HG02759 (cell line): ENCODE results near the gene TUSC2.

Source experiments
- ATAC-seq: cut with Tn5 transposase; IDR thresholded peaks from one replicate; pipeline ENCODE4 v1.9.1; 2021; ENCODE audit warnings: mild to moderate bottlenecking, moderate library complexity; ENCODE audit not compliant: unreplicated experiment

Gene TUSC2

DNA sequence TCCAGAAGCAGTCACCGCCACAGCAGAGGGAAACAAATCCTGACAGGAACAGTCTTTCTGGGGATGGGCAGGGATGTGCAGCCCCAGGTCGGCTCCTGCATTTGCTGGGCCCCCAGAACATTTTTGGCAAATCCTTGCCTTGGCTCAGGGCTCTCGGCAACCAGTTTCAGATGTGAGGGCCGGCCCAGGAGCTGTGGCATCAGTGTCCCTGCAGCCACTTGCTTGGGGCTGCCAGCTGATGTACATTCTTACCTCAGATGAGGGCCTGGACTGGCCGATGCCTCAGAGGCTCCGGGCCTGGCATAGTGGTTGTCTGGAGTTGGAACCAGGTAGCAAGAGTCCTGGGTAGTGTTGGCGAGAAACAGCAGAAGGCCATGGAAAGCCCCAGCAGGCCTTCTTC, 26.8 kb upstream of the TUSC2 start:
- no peak for ATAC-seq

DNA sequence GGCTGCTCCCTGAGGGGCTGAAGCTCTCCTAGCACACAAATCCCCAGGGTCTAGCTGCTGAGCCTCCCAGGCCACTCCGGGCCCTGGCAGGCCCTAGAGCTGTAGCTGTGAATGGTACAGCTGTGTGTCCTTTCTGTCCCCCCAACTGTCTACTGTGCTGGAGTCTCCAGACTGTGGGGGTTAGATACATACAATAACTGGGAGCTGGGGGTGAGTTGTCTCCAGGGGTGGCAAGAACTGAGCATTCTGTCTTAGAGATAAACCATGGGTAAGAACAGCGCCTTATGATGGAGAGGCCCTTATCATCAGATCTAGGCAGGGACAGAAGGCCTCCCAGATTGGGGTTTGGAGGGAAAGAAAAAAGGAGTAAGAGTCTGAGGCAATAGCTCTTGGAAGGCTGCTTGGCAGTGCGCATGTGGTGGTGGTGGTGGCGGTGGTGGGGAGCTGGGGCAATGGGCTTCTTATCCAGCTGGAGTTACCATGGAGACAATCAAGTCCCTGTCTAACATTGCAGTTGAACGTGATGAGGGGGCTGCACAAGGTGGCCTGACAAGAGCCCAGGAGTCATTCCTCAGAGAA, 26.3 kb upstream of the TUSC2 start:
- ATAC-seq: no peak

DNA sequence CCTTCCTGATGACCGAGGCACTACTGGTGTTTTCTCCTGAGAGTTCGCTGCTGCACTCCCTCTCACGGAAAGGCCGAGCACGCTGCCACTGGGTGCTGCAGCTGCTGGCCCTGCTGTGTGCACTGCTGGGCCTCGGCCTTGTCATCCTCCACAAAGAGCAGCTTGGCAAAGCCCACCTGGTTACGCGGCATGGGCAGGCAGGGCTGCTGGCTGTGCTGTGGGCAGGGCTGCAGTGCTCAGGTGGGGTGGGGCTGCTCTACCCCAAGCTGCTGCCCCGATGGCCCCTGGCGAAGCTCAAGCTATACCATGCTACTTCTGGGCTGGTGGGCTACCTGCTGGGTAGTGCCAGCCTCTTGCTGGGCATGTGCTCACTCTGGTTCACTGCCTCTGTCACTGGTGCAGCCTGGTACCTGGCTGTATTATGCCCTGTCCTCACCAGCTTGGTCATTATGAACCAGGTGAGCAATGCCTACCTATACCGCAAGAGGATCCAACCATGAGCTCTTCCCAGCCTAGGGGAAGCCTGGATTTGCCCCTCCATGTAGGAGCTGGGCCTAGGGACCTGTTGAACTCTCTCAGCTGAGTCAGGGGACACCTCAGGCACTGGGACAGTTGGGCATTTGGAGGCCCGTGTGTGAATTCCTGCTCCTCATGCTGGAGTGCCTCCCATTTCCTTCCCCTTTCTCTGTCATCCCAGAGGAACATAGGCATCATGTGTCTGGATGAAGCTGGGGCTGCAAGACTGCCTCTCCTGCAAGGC, 25.4 kb upstream of the TUSC2 start:
- no peak for ATAC-seq

- ATAC-seq: no peak
Observed at GRCh38 chr3:50352781-50353180, 24.8 kb upstream of the TUSC2 start.

- ATAC-seq: peak; percentile 1
Observed at GRCh38 chr3:50351323-50351697, 23.3 kb upstream of the TUSC2 start.

GRCh38 chr3:50350527-50351322, 22.7 kb upstream of the TUSC2 start, which contains the start of the genes CYB561D2 and NPRL2:
CYB561D2 (plus strand) TSS chr3:50350862; CDS start chr3:50351434, 572 bp downstream.
NPRL2 (minus strand) TSS chr3:50350775; CDS start chr3:50350652, 123 bp downstream.
- peak; percentile 88 for ATAC-seq

DNA sequence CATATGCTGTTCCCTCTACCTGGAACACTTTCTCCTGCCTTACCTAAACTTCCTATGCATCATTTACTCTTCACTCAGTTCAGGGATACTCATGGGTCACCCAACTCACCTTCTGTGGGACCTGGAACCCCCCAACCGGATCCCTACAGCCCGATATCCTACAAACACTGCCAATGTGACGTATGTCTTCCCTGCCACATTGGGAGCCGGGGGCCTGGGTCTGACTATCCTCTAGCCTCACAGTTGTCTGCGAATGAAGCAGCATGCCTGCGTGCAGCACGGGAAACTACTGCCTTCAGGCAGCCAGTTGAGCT, 22.1 kb upstream of the TUSC2 start:
- no peak for ATAC-seq

DNA sequence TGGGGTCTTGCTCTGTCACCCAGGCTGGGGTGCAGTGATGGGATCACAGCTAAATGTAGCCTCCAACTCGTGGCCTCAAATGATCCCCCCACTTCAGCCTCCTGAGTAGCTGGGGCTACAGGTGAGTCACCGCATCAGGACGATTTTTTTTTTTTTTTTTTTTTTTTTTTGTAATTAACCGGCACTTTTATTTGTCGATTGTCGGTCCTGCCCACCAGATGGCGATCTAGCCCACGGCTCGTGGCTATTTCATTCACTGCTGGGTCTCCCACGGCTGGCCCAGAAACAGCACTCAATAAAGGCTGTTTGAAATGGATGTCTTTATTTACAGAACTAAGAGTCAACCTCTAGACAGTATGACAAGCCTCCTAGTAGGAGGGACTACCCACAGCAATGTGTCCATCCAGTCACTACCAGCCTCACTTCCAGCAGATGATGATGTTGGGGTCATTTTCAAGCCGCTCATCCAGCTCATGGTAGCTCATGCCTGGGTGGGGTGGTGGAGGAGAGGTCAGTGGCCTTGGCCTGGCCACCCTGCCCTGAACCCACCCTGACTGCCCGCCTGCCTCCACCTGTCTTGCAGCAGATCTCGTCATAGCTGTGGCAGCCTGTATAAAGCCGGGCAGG, 19.3 kb upstream of the TUSC2 start:
- ATAC-seq: no peak

DNA sequence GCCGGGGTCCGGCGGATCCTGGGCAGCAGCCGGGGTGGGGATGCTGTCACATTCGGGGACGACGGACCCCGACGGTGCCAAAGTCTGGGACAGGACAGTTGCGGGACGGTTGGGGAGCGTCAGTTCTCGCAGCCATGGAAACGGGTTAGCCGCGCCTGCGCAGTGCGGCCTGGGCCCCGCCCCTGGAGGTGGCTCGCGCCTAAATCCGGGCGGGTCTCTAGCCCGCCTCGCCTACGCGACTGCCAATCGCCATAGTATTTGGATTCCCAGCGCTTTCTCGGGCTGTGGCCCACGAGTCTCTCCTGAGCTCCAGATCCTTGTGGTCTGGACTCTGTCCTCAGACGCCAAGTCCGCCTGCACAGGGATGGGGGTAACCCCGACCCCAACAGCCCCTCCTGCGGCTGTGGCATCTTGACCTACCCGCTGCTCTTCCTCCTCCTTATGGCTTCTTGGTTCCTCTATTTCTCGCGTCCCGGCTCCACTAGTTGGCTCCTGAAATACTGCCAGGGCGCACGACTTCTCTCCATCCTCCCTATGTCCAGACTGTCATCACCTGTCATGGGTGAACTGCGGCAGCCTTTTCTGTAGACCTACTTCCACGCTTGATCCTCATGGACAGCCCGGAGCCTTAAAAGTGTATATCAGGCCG, 17.7 kb upstream of the TUSC2 start, which contains the start of gene ZMYND10:
Gene ZMYND10, minus strand, starts transcription at position 147 of the 649 bp plus-strand sequence. CDS start 153 bp downstream, outside the sequence.
- ATAC-seq: no peak

DNA sequence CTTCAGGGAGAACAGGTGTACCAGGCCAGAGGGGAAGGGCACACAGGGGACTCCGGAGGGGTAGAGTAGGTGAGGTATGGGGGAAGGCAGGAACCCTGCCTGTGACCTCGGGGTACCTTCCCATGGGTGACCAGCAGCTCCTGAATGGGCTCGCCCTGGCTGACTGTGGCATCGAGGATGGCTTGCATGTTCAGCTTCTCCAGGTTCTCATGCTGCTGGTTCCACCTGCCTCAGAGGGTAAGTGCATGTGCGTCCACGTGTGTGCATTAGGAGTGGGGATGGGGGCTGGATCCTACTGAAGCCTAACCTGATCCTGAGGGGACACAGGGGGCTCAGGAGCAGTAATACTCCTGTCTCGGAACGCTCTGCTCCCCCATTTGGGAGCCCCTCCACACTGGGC, 17.0 kb upstream of the TUSC2 start:
- no peak for ATAC-seq

DNA sequence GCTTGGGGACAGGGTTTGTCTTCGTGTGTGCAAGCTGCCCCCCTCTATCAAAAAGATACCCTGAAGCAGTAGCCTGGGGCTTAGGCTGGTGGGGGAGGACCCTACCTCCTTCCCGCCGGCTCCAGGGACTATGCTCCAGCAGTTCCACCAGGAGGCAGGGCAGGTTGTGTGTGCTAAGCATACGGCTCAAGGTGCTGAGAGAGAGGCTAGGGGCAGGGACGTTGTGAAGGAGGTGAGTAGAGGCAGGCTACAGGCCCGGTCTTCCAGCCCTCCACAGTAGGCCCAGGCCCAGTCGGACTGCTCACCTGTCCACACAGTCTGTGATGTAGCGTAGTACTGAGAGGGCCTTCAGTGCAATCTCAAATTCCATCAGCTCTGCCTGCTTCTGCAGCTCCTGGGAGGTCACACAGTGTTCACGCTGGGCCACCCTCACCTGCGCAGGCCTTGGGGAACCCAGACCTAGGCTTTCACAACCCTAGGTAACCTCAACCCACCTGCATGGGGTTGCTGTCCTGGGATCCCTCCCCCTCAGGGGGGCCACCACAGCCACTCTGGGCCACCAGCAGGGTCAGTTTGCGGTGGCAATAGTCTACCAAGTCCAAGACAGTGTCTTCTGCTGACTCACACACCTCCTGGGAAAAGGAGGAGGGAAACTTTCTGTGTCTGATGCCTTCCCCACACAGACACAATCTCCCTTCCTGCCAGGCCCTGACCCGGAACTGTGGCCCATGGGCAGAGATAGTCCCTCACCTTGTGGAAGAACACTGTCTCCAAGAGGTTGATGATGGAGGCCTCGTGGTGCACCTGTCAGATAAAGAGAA, 15.0 kb upstream of the TUSC2 start:
- ATAC-seq: no peak

DNA sequence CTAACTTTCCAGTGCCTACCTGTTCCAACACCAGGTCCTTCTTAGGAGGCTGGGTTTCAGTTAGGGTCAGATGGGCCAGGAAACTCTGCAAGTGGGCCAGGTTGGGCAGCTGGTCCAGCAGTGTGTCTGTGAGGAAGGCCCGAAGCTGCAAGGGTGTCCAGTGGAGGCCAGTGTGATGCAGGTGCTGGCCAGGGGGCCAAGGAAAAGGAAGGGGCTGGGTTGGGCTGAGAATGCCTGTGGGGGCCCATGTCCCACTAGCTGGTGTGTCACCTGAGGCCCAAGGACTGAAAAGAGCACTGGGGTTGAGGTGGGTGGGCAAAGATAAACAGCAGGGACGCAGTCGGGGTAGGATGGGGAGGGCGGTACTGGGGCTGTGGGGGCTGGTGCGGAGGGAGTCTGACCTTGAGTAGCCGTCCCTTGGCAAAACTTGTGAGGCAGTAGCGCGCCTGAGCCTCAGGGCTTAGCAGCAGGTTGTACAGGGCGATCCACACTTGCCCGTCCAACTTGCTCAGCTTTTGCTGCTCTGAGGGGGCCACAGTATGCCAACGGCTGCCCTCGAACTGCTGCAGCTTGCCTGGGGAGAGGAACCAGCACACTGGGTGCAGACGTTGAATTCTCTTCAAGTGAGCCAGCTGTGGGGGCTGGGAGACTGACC, 14.1 kb upstream of the TUSC2 start:
- no peak for ATAC-seq

GRCh38 chr3:50341537-50341936, 13.5 kb upstream of the TUSC2 start:
- no peak for ATAC-seq

GRCh38 chr3:50340448-50341329, 12.7 kb upstream of the TUSC2 start, which contains the start of gene RASSF1:
RASSF1 (minus strand) TSS chr3:50340836; CDS start chr3:50340805, 31 bp downstream.
- peak; percentile 24 for ATAC-seq

GRCh38 chr3:50340147-50340447, 12.1 kb upstream of the TUSC2 start:
- ATAC-seq: no peak

DNA sequence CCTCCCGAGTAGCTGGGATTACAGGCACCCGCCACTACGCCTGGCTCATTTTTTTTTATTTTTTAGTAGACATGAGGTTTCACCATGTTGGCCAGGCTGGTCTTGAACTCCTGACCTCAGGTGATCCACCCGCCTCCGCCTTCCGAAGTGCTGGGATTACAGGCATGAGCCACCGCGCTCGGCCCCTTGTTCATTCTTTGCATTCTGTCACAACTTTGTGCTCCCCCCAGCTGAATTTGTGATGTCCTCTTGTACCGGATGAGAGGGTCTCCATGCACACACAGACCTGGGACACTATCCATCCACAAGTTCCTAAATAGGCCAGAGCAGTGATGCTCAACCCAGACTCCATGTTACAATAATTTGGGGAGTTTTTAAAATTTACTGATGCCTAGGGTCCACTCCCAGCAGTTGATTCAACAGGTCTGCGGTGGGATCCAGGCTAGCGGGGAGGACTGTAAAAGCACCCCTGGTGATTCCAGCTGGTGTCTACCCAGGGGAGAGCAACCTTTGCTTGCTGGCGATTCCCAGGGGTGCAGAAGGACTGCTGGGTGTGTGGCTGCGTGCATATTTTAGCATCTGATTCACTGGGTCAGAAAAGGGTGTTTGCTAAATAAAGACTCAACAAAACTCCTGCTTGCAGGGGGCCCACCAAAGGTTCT, 11.6 kb upstream of the TUSC2 start:
- no peak for ATAC-seq

GRCh38 chr3:50338965-50339364, 10.9 kb upstream of the TUSC2 start:
- ATAC-seq: no peak
